ENCODE measurements around the gene HRH4.

HRH4 gene

GRCh38 chr18:24447961-24448360, 12.5 kb upstream of the HRH4 start:
- no peak for DNase-seq (ENCODE audit: low read depth in 1 of 2, low spot score in 1 of 2)
- no peak overlapping the region for H3K27ac ChIP-seq (replicated peaks)
- no peaks in the 10 kb centered on the region for H3K27me3 ChIP-seq (ENCODE audit: insufficient read depth, poor library complexity, severe bottlenecking)
- TF ChIP-seq POLR2AphosphoS5 (IDR thresholded peaks at IDR 0.05; ENCODE audit: low read depth) (no peak), SPI1 (IDR thresholded peaks at IDR 0.05; ENCODE audit: borderline replicate concordance, low read depth) (no peak), GABPA (IDR thresholded peaks at IDR 0.05; ENCODE audit: low read depth) (no peak)
- TF ChIP-seq, protein P1, sequence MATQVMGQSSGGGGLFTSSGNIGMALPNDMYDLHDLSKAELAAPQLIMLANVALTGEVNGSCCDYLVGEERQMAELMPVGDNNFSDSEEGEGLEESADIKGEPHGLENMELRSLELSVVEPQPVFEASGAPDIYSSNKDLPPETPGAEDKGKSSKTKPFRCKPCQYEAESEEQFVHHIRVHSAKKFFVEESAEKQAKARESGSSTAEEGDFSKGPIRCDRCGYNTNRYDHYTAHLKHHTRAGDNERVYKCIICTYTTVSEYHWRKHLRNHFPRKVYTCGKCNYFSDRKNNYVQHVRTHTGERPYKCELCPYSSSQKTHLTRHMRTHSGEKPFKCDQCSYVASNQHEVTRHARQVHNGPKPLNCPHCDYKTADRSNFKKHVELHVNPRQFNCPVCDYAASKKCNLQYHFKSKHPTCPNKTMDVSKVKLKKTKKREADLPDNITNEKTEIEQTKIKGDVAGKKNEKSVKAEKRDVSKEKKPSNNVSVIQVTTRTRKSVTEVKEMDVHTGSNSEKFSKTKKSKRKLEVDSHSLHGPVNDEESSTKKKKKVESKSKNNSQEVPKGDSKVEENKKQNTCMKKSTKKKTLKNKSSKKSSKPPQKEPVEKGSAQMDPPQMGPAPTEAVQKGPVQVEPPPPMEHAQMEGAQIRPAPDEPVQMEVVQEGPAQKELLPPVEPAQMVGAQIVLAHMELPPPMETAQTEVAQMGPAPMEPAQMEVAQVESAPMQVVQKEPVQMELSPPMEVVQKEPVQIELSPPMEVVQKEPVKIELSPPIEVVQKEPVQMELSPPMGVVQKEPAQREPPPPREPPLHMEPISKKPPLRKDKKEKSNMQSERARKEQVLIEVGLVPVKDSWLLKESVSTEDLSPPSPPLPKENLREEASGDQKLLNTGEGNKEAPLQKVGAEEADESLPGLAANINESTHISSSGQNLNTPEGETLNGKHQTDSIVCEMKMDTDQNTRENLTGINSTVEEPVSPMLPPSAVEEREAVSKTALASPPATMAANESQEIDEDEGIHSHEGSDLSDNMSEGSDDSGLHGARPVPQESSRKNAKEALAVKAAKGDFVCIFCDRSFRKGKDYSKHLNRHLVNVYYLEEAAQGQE (IDR thresholded peaks at IDR 0.05; ENCODE audit: insufficient replicate concordance, low read depth), result no peak
- TF ChIP-seq, protein P2, sequence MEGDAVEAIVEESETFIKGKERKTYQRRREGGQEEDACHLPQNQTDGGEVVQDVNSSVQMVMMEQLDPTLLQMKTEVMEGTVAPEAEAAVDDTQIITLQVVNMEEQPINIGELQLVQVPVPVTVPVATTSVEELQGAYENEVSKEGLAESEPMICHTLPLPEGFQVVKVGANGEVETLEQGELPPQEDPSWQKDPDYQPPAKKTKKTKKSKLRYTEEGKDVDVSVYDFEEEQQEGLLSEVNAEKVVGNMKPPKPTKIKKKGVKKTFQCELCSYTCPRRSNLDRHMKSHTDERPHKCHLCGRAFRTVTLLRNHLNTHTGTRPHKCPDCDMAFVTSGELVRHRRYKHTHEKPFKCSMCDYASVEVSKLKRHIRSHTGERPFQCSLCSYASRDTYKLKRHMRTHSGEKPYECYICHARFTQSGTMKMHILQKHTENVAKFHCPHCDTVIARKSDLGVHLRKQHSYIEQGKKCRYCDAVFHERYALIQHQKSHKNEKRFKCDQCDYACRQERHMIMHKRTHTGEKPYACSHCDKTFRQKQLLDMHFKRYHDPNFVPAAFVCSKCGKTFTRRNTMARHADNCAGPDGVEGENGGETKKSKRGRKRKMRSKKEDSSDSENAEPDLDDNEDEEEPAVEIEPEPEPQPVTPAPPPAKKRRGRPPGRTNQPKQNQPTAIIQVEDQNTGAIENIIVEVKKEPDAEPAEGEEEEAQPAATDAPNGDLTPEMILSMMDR (IDR thresholded peaks at IDR 0.05; ENCODE audit: insufficient read depth, low read length), result no peak
- H3K4me3 ChIP-seq (replicated peaks; ENCODE audit: insufficient read depth, low read length), result no peak overlapping the region

DNA sequence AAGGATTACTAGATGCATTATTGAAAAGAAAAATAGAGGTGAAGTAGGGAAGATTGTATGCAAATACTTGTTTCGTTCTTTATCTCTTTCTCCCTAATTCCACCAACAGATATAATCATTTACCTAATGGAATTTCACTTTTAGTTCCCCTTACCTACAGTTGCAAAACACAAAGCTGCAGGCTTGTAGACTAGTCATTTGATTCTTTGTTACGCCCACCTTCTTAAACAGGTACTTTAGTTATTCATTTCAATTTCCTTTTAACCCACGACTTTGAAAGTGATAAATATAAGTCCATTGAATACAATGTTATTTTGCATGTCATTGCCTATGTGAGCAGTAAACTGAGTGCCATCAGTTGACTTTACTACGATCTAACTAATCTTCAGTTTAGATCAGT, 3.9 kb upstream of the HRH4 start:
- H3K27ac ChIP-seq (replicated peaks), result no peak overlapping the region
- no peak for DNase-seq (ENCODE audit: low read depth in 1 of 2, low spot score in 1 of 2)
- H3K27me3 ChIP-seq (ENCODE audit: insufficient read depth, poor library complexity, severe bottlenecking), result no peaks in the 10 kb centered on the region
- TF ChIP-seq, protein P1 (IDR thresholded peaks at IDR 0.05; ENCODE audit: insufficient replicate concordance, low read depth), result no peak
- TF ChIP-seq, protein P2 (IDR thresholded peaks at IDR 0.05; ENCODE audit: insufficient read depth, low read length), result no peak
- TF ChIP-seq SPI1 (IDR thresholded peaks at IDR 0.05; ENCODE audit: borderline replicate concordance, low read depth) (no peak), POLR2AphosphoS5 (IDR thresholded peaks at IDR 0.05; ENCODE audit: low read depth) (no peak), GABPA (IDR thresholded peaks at IDR 0.05; ENCODE audit: low read depth) (no peak)
- no peak overlapping the region for H3K4me3 ChIP-seq (replicated peaks; ENCODE audit: insufficient read depth, low read length)

- DNase-seq (ENCODE audit: low read depth in 1 of 2, low spot score in 1 of 2), result peak; percentile 55 to 72
- TF ChIP-seq, protein P2 (IDR thresholded peaks at IDR 0.05; ENCODE audit: insufficient read depth, low read length), result no peak
- TF ChIP-seq GABPA (IDR thresholded peaks at IDR 0.05; ENCODE audit: low read depth), result no peak
- no peak for TF ChIP-seq POLR2AphosphoS5 (IDR thresholded peaks at IDR 0.05; ENCODE audit: low read depth)
- TF ChIP-seq, protein P1 (IDR thresholded peaks at IDR 0.05; ENCODE audit: insufficient replicate concordance, low read depth), result no peak
- TF ChIP-seq SPI1 (IDR thresholded peaks at IDR 0.05; ENCODE audit: borderline replicate concordance, low read depth), result no peak
- peak overlapping the region; percentile 65 for H3K27ac ChIP-seq (replicated peaks)
- H3K4me3 ChIP-seq (replicated peaks; ENCODE audit: insufficient read depth, low read length), result no peak overlapping the region
- no peaks in the 10 kb centered on the region for H3K27me3 ChIP-seq (ENCODE audit: insufficient read depth, poor library complexity, severe bottlenecking)
Measured at GRCh38 chr18:24459772-24460171, 665 bp upstream of the HRH4 start.

Data from HL-60 (cell line).